Measurements from ENCODE around the gene NEO1. TPM values are rescaled to one million over a fixed set of nuclear protein-coding genes. Genes with fewer than 3 reads are reported as not detected.

NEO1 gene
- polyA plus RNA-seq, 1 of the 3 experiments (the other 2 are of a cell fraction): 13.1 TPM

GRCh38 chr15:73139744-73140553 lies 87.7 kb downstream of the NEO1 start (continued):
- peak; percentile 59 for TF ChIP-seq PBX3 (IDR thresholded peaks at IDR 0.05)
- TF ChIP-seq GATA2 (CRISPR knock-in tag; IDR thresholded peaks at IDR 0.05): no peak
- no peak for TF ChIP-seq MXI1 (IDR thresholded peaks at IDR 0.05; ENCODE audit: low read depth, low read length)

GRCh38 chr15:73141216-73141900 lies 89.1 kb downstream of the NEO1 start:
- Histone ChIP-seq H3K4me1 (ENCODE audit: control insufficient read depth in 1 of 2, insufficient read depth in 2 of 2, low read depth in 1 of 2, low read length in 1 of 2) (peaks cover 11 to 19% of the 10 kb centered on the region in 2 experiments; a peak in 3 of 4 replicates), H3K4me3 (ENCODE audit: low read depth in 2 of 2, low read length in 1 of 2) (no peak overlapping the region), H2AFZ (ENCODE audit: low read depth) (no peak overlapping the region), H4K20me1 (ENCODE audit: insufficient read depth) (no peaks in the 10 kb centered on the region), H3K27me3 (ENCODE audit: insufficient read depth) (no peaks in the 10 kb centered on the region), H3K4me2 (no peak overlapping the region), H3K9ac (no peak overlapping the region), H3K9me3 (no peaks in the 10 kb centered on the region), H3K27ac (ENCODE audit: low read depth in 2 of 2, low read length in 1 of 2) (peak overlapping the region in 1 of 2 experiments; percentile 95; a peak in 2 of 4 replicates), H3F3A (replicated peaks; ENCODE audit: insufficient read depth) (no peaks in the 10 kb centered on the region), H3K36me3 (replicated peaks in 1 of 2; ENCODE audit: control insufficient read depth in 1 of 2, insufficient read depth in 2 of 2, low read length in 1 of 2) (no peaks in the 10 kb centered on the region), H3K79me2 (ENCODE audit: insufficient read depth) (no peaks in the 10 kb centered on the region), H3K9me2 (no peaks in the 10 kb centered on the region)
- ChIA-PET CTCF (interaction anchor here (0.7 to 0.8 kb wide), 2 partner anchors 15 to 96 kb away, joined by 3 to 4 read pairs; no protein-coding TSS in a partner anchor), POLR2A (no interaction called here)
- 79% methylated on average over 3 of the region's 3 CpGs for WGBS (ENCODE audit: low lambda C conversion rate)
- TF ChIP-seq MAX (IDR thresholded peaks at IDR 0.05; ENCODE audit: low read depth) (no peak), EP300 (IDR thresholded peaks at IDR 0.05; ENCODE audit: borderline replicate concordance in 1 of 2, low read depth in 1 of 2, low read length in 1 of 2) (peak in 1 of 2 experiments; percentile 27; a peak in 1 of 4 replicates)
- peak; percentile 14 for DNase-seq

GRCh38 chr15:73142802-73143762 lies 90.8 kb downstream of the NEO1 start:
- 95% methylated on average over 12 of the region's 12 CpGs for WGBS (ENCODE audit: low lambda C conversion rate)
- ChIA-PET CTCF (interaction anchor here (0.7 to 1.2 kb wide), 2 partner anchors 14 to 98 kb away, joined by 3 read pairs; no protein-coding TSS in a partner anchor), POLR2A (no interaction called here)
- DNase-seq: no peak
- H3K4me1 ChIP-seq (ENCODE audit: control insufficient read depth in 1 of 2, insufficient read depth in 2 of 2, low read depth in 1 of 2, low read length in 1 of 2): peaks cover 11 to 19% of the 10 kb centered on the region in 2 experiments; a peak in 3 of 4 replicates
- no peaks in the 10 kb centered on the region for H3K9me2 ChIP-seq
- H3K79me2 ChIP-seq (ENCODE audit: insufficient read depth): no peaks in the 10 kb centered on the region
- H2AFZ ChIP-seq (ENCODE audit: low read depth): no peak overlapping the region
- H3F3A ChIP-seq (replicated peaks; ENCODE audit: insufficient read depth): no peaks in the 10 kb centered on the region
- H3K9ac ChIP-seq: no peak overlapping the region
- H3K27ac ChIP-seq (ENCODE audit: low read depth in 2 of 2, low read length in 1 of 2): no peak overlapping the region; a peak in 1 of 4 replicates
- no peak overlapping the region for H3K4me2 ChIP-seq
- no peaks in the 10 kb centered on the region for H3K36me3 ChIP-seq (replicated peaks in 1 of 2; ENCODE audit: control insufficient read depth in 1 of 2, insufficient read depth in 2 of 2, low read length in 1 of 2)
- no peaks in the 10 kb centered on the region for H3K27me3 ChIP-seq (ENCODE audit: insufficient read depth)
- no peaks in the 10 kb centered on the region for H4K20me1 ChIP-seq (ENCODE audit: insufficient read depth)
- no peak overlapping the region for H3K4me3 ChIP-seq (ENCODE audit: low read depth in 2 of 2, low read length in 1 of 2)
- no peaks in the 10 kb centered on the region for H3K9me3 ChIP-seq
- no peak for TF ChIP-seq JUND (IDR thresholded peaks at IDR 0.05)
- TF ChIP-seq PBX3 (IDR thresholded peaks at IDR 0.05): no peak
- TF ChIP-seq GATA2 (CRISPR knock-in tag; IDR thresholded peaks at IDR 0.05): no peak
- no peak for TF ChIP-seq TEAD4 (IDR thresholded peaks at IDR 0.05; ENCODE audit: borderline replicate concordance, insufficient read depth)
- no peak for TF ChIP-seq REST (IDR thresholded peaks at IDR 0.05; ENCODE audit: low read depth, low read length)
- TF ChIP-seq USF2 (IDR thresholded peaks at IDR 0.05; ENCODE audit: borderline replicate concordance, low read depth, low read length): no peak
- TF ChIP-seq IRF3 (IDR thresholded peaks at IDR 0.05; ENCODE audit: low read depth, low read length): no peak
